SU-DHL-6 (cell line): ENCODE results near the gene AGTRAP.

Experiments
- CTCF ChIP-seq: fragments of 200-600 bp; sonication (generic); IDR thresholded peaks from one replicate; pipeline ENCODE4 v1.5.1; 2017; ENCODE audit warnings: antibody characterized with exemption, mild to moderate bottlenecking, low read length, moderate library complexity; ENCODE audit not compliant: insufficient read depth, poor library complexity, severe bottlenecking
- EZH2phosphoT487 ChIP-seq: fragments of 200-600 bp; sonication (generic), shearing (Covaris generic); conservative IDR thresholded peaks from 2 replicates; pipeline ENCODE4 v1.6.1; 2018; ENCODE audit warnings: mild to moderate bottlenecking, antibody characterized with exemption, low read length, moderate library complexity, mixed read lengths

DNA sequence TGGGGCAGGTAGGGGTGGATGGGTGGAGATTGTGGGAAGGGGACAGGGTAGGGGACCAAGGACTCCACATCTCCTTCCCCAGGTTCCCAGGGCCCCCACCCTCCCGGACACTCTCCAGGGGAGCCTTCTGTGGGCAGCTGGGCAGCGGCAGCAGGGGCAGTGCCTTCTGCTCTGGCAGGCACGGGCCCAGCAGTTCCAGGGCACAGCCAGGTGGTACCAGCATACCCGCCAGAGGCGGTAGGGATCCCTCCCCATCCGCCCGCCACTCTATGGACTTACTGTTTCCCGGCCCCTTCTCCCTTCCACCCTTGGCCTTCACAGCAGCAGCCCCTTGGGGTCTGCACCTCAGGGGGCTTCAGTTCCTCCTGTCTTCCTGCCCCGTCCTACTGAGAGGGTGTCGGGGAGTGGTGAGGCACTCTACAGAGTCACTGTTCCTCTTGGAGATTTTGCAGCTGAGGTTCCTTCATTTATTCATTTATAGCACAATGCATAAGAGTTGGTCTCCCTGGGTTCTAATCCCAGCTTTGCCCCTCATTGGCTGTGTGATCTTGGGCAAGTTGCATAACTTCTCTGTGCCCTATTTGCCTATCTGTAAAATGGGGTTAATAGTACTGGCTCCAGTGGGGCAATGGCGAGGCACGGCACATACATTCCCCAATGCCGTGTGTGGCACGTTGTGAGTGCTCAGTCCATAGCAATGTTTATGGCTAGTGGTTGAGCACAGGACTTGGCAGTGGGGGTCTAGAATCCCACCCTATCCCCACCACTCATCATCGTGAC, 43.1 kb downstream of the AGTRAP start:
- TF ChIP-seq CTCF: no peak
- no peak for TF ChIP-seq EZH2phosphoT487
